CD4-positive, alpha-beta T cell treated with Interleukin-17A for 1 hour (primary cell): ENCODE results near the gene SERPINH1.
"Not testable (repeated sequence)": the region's sequence is repeated elsewhere in the genome, so short reads cannot be mapped to it uniquely, and the experiment has no call there.

ENCODE experiments used
- DNase-seq: peaks from one replicate; pipeline ENCODE4 v3.0.0-alpha.2; 2020

Gene SERPINH1

GRCh38 chr11:75578977-75579376, 16.9 kb downstream of the SERPINH1 start:
- no peak for DNase-seq

- DNase-seq: no peak
These were observed 17.8 kb downstream of the SERPINH1 start for GRCh38 chr11:75579841-75580240.

- no peak for DNase-seq
These were observed 20.4 kb downstream of the SERPINH1 start for GRCh38 chr11:75582506-75582894.

- peak; percentile 33 for DNase-seq
These were observed 21.1 kb downstream of the SERPINH1 start for GRCh38 chr11:75582895-75583717.

- no peak for DNase-seq
These were observed 21.9 kb downstream of the SERPINH1 start for GRCh38 chr11:75583718-75584658.

GRCh38 chr11:75584659-75585292, 22.7 kb downstream of the SERPINH1 start:
- DNase-seq: not testable (repeated sequence)

GRCh38 chr11:75585293-75585670, 23.2 kb downstream of the SERPINH1 start:
- no peak for DNase-seq

GRCh38 chr11:75586395-75586794, 24.3 kb downstream of the SERPINH1 start:
- DNase-seq: no peak

GRCh38 chr11:75588051-75588481, 26.0 kb downstream of the SERPINH1 start:
- no peak for DNase-seq

GRCh38 chr11:75589051-75589450, 27.0 kb downstream of the SERPINH1 start:
- no peak for DNase-seq

- DNase-seq: no peak
These were observed 27.9 kb downstream of the SERPINH1 start for GRCh38 chr11:75589933-75590332.

GRCh38 chr11:75591371-75591770, 29.3 kb downstream of the SERPINH1 start:
- DNase-seq: no peak

GRCh38 chr11:75591966-75592365, 29.9 kb downstream of the SERPINH1 start:
- no peak for DNase-seq

GRCh38 chr11:75592715-75593114, 30.7 kb downstream of the SERPINH1 start:
- no peak for DNase-seq

GRCh38 chr11:75593286-75593915, 31.3 kb downstream of the SERPINH1 start:
- no peak for DNase-seq

GRCh38 chr11:75594211-75594610, 32.2 kb downstream of the SERPINH1 start:
- no peak for DNase-seq

- no peak for DNase-seq
These were observed 33.4 kb downstream of the SERPINH1 start for GRCh38 chr11:75595429-75595828.

- no peak for DNase-seq
These were observed 34.9 kb downstream of the SERPINH1 start for GRCh38 chr11:75596914-75597313.

- DNase-seq: no peak
These were observed 35.6 kb downstream of the SERPINH1 start for GRCh38 chr11:75597636-75598035.

- DNase-seq: no peak
These were observed 36.2 kb downstream of the SERPINH1 start for GRCh38 chr11:75598264-75598663.

- DNase-seq: no peak
These were observed 36.8 kb downstream of the SERPINH1 start for GRCh38 chr11:75598900-75599299.

- no peak for DNase-seq
These were observed 38.3 kb downstream of the SERPINH1 start for GRCh38 chr11:75600356-75600755.

GRCh38 chr11:75601494-75601893, 39.4 kb downstream of the SERPINH1 start:
- DNase-seq: no peak
